A549 (cell line): ENCODE data around the gene SORCS1.

Experiments
- ATOH8 ChIP-seq: fragments of 250-450 bp; sonication (Bioruptor Pico); IDR thresholded peaks from 2 replicates; pipeline ENCODE4 v1.5.0; 2020; ENCODE audit warnings: low read depth, mild to moderate bottlenecking, moderate library complexity
- CEBPB ChIP-seq, 2 experiments: fragments of >200 bp in 1 of 2; sonication (Bioruptor Twin) in 1 of 2; formaldehyde crosslinking in 1 of 2; IDR thresholded peaks; 2 replicates each; pipeline ENCODE4 v1.6.1; 2012 to 2016
- CTCF ChIP-seq: fragments of >200 bp; sonication (Bioruptor Twin); formaldehyde crosslinking; IDR thresholded peaks from 3 replicates; pipeline ENCODE4 v1.5.1; 2016
- EP300 ChIP-seq, 2 experiments: fragments of >200 bp; sonication (Bioruptor Twin); formaldehyde crosslinking; IDR thresholded peaks; 2 replicates in 1 of 2; 3 replicates in 1 of 2; pipeline ENCODE4 v1.6.1; 2016 to 2017
- HOXA7 ChIP-seq: fragments of 250-450 bp; sonication (Bioruptor Pico); IDR thresholded peaks from 2 replicates; pipeline ENCODE4 v1.5.0; 2020; ENCODE audit warnings: mild to moderate bottlenecking, moderate library complexity
- JUNB ChIP-seq: fragments of >200 bp; sonication (Bioruptor Twin); formaldehyde crosslinking; IDR thresholded peaks from 2 replicates; pipeline ENCODE4 v1.6.1; 2016
- PBX3 ChIP-seq: IDR thresholded peaks from 2 replicates; pipeline ENCODE4 v1.6.1; 2012
- SMC3 ChIP-seq: fragments of >200 bp; sonication (Bioruptor Twin); formaldehyde crosslinking; IDR thresholded peaks from 3 replicates; pipeline ENCODE4 v1.6.1; 2018; ENCODE audit warnings: inconsistent platforms
- TP53 ChIP-seq: fragments of 250-450 bp; sonication (Bioruptor Pico); IDR thresholded peaks from 2 replicates; pipeline ENCODE4 v1.5.0; 2021; ENCODE audit warnings: mild to moderate bottlenecking, moderate library complexity

- no peak for TF ChIP-seq PBX3
- no peak for TF ChIP-seq HOXA7 (CRISPR knock-in tag)
- no peak for TF ChIP-seq EP300 (IDR thresholded peaks at IDR 0.05)
- TF ChIP-seq CEBPB (IDR thresholded peaks at IDR 0.05): no peak
- no peak for TF ChIP-seq CTCF
- TF ChIP-seq ATOH8 (CRISPR knock-in tag): no peak
- TF ChIP-seq JUNB: no peak
- TF ChIP-seq SMC3: no peak
- TF ChIP-seq TP53 (CRISPR knock-in tag): no peak
Measured at GRCh38 chr10:106900016-106900652, 264.4 kb downstream of the SORCS1 start.
